ENCODE measurements around the gene TRAIP.

- no peak for TF ChIP-seq EZH2phosphoT487 (IDR thresholded peaks at IDR 0.05; ENCODE audit: borderline replicate concordance)
- TF ChIP-seq CTCF (conservative IDR thresholded peaks at IDR 0.05; ENCODE audit: low read length) = no peak
These were observed 42.6 kb upstream of the TRAIP start for GRCh38 chr3:49898991-49899390.
